Testis (tissue), 2 donors: ENCODE data around the gene PINLYP.
A peak's percentile ranks its signal among the peaks of the same experiment; 100 is the strongest.

ENCODE experiments used
- POLR2A ChIP-seq: fragments of 450-650 bp; IDR thresholded peaks from one replicate; pipeline ENCODE4 v1.6.1; 2017; ENCODE audit warnings: antibody characterized with exemption, mild to moderate bottlenecking, moderate library complexity
- TF ChIP-seq, protein P1 (sequence below), 3 experiments: fragments of 450-650 bp in 2 of 3; fragments of 200-600 bp in 1 of 3; sonication (generic) in 1 of 3; IDR thresholded peaks; one replicate each; pipeline ENCODE4 v1.5.1; 2016 to 2019; ENCODE audit warnings: antibody characterized with exemption in 3 of 3, mild to moderate bottlenecking in 2 of 3, moderate library complexity in 1 of 3

DNA sequence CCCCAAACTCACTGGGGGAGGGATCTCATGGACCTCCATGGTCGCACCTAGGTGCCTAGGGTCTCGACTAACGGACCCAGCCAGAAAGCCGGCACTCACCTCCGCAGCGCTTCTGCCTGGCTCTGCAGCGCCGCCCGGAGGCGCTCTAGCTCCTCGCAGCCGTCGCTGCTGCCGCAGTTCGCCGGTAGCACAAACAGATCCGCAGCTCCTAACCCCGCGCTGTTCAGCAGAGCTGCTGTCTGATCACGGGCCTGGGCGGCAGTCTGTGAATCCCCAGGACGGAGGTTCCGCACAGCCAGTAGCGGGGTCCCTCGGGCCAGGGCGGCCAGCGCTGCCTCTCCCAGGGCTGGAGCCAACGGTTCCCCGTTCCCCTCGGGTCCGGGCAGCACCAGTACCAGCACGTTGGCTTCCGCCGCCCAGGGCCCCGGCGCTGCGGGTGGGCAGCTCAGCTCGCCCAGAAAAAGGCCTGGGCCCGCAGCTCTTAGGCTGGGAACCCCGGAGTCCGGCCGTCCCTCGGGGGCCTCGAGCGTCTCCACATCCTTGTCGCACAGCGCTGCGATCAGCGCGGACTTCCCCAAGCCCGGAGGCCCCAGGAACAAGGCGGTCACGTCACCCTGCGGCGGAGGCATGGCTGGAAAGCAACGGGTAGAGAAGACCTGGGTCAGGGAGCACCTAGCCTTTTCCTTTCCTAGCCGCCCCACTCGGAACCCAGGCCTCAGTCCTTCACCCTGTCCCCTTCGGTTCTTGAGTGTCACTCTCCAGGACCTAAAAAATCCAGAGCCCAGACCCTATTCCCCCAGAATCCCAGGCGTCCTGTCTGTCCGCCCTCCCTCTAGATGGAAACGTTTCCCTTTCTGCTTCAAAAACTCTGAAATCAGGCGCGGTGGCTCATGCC is 19.4 kb downstream of the PINLYP start:
- TF ChIP-seq, protein P1, sequence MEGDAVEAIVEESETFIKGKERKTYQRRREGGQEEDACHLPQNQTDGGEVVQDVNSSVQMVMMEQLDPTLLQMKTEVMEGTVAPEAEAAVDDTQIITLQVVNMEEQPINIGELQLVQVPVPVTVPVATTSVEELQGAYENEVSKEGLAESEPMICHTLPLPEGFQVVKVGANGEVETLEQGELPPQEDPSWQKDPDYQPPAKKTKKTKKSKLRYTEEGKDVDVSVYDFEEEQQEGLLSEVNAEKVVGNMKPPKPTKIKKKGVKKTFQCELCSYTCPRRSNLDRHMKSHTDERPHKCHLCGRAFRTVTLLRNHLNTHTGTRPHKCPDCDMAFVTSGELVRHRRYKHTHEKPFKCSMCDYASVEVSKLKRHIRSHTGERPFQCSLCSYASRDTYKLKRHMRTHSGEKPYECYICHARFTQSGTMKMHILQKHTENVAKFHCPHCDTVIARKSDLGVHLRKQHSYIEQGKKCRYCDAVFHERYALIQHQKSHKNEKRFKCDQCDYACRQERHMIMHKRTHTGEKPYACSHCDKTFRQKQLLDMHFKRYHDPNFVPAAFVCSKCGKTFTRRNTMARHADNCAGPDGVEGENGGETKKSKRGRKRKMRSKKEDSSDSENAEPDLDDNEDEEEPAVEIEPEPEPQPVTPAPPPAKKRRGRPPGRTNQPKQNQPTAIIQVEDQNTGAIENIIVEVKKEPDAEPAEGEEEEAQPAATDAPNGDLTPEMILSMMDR (IDR thresholded peaks at IDR 0.05), result peak; percentile 31 to 69 (median 67)
- no peak for TF ChIP-seq POLR2A
